H1 (cell line): ENCODE results near the gene B3GAT1. TPM values are rescaled to one million over a fixed set of nuclear protein-coding genes. Genes with fewer than 3 reads are reported as not detected.

Experiments
- BRCA1 ChIP-seq: IDR thresholded peaks from 2 replicates; pipeline ENCODE4 v1.6.1; 2012; ENCODE audit warnings: low read depth, low read length, improper control_type of control experiment
- CBX5 ChIP-seq: fragments of 300-800, 300-1000 bp; sonication (generic); IDR thresholded peaks from 2 replicates; pipeline ENCODE4 v1.7.1; 2016; ENCODE audit warnings: antibody characterized with exemption, low read length, low read depth
- CBX8 ChIP-seq: fragments of 300-800, 300-1000 bp; sonication (generic); IDR thresholded peaks from 2 replicates; pipeline ENCODE4 v1.7.1; 2016; ENCODE audit warnings: low read depth, low read length, borderline replicate concordance
- CEBPB ChIP-seq: IDR thresholded peaks from 2 replicates; pipeline ENCODE4 v1.6.1; 2012; ENCODE audit warnings: low read depth, low read length
- CHD1 ChIP-seq: IDR thresholded peaks from 2 replicates; pipeline ENCODE4 v1.6.1; 2012; ENCODE audit warnings: low read depth, low read length, improper control_type of control experiment
- CHD2 ChIP-seq: IDR thresholded peaks from 2 replicates; pipeline ENCODE4 v1.6.1; 2012; ENCODE audit warnings: low read length, improper control_type of control experiment
- CREB1 ChIP-seq: IDR thresholded peaks from 2 replicates; pipeline ENCODE4 v1.6.1; 2012; ENCODE audit warnings: inconsistent platforms
- EP300 ChIP-seq, 2 experiments: IDR thresholded peaks; 1 replicate in 1 of 2; 2 replicates in 1 of 2; pipeline ENCODE4 v1.6.1; 2011 to 2012; ENCODE audit warnings: low read depth in 2 of 2, low read length in 2 of 2, mild to moderate bottlenecking in 2 of 2, borderline replicate concordance in 1 of 2, inconsistent platforms in 1 of 2, moderate library complexity in 1 of 2
- JUN ChIP-seq: IDR thresholded peaks from 2 replicates; pipeline ENCODE4 v1.6.1; 2011; ENCODE audit warnings: low read depth, mild to moderate bottlenecking, improper control_type of control experiment, low read length
- JUND ChIP-seq: IDR thresholded peaks from 2 replicates; pipeline ENCODE4 v1.6.1; 2011; ENCODE audit warnings: mild to moderate bottlenecking, improper control_type of control experiment, low read length
- MAX ChIP-seq: IDR thresholded peaks from 2 replicates; pipeline ENCODE4 v1.6.1; 2012; ENCODE audit warnings: inconsistent platforms
- POLR2A ChIP-seq, 2 experiments: IDR thresholded peaks; 1 replicate in 1 of 2; 2 replicates in 1 of 2; pipeline ENCODE4 v1.6.1; 2011; ENCODE audit warnings: low read depth in 2 of 2, low read length in 2 of 2, mild to moderate bottlenecking in 2 of 2; ENCODE audit errors: control extremely low read depth in 1 of 2
- RAD21 ChIP-seq, 2 experiments: IDR thresholded peaks in 1 of 2; conservative IDR thresholded peaks in 1 of 2; 2 replicates each; pipeline ENCODE4 v1.6.1; 2011; ENCODE audit warnings: low read depth in 2 of 2, low read length in 2 of 2, improper control_type of control experiment in 1 of 2, inconsistent platforms in 1 of 2, mild to moderate bottlenecking in 1 of 2, moderate library complexity in 1 of 2
- RBBP5 ChIP-seq: IDR thresholded peaks from 2 replicates; pipeline ENCODE4 v1.7.1; 2012; ENCODE audit warnings: low read depth, mild to moderate bottlenecking, inconsistent platforms, low read length, moderate library complexity, borderline replicate concordance
- SIX5 ChIP-seq: IDR thresholded peaks from 2 replicates; pipeline ENCODE4 v1.6.1; 2011; ENCODE audit warnings: mild to moderate bottlenecking, low read depth, low read length
- SRF ChIP-seq: IDR thresholded peaks from 2 replicates; pipeline ENCODE4 v1.6.1; 2011; ENCODE audit warnings: mild to moderate bottlenecking, low read depth, low read length, moderate library complexity
- TBP ChIP-seq: IDR thresholded peaks from 2 replicates; pipeline ENCODE4 v1.6.1; 2011; ENCODE audit warnings: low read depth, low read length, improper control_type of control experiment
- TEAD4 ChIP-seq: IDR thresholded peaks from 2 replicates; pipeline ENCODE4 v1.6.1; 2012; ENCODE audit warnings: low read depth, low read length, inconsistent platforms, mixed read lengths
- polyA plus RNA-seq, 7 experiments: library from polyadenylated mRNA; depleted of rRNA in 3 of 7; stranded (reverse) in 5 of 7; unstranded in 2 of 7; fragments of >200 nt in 5 of 7; fragments of 200-250 nt in 2 of 7; gene quantifications; 1 replicate in 5 of 7; 2 replicates in 1 of 7; 4 replicates in 1 of 7; pipeline versions ENCODE4 v1.2.1 to v1.2.3, GENCODE V29; 2011 to 2013; ENCODE audit warnings: missing spikeins in 2 of 7, mixed read lengths in 2 of 7
- total RNA-seq: library from RNA; stranded (reverse); fragmentation: NEBNext Ultra II Directional; extraction: Animal tissue kit (Norgen Biotek cat#: 25700); gene quantifications from 2 replicates; pipeline ENCODE4 v1.2.1, GENCODE V29; 2021
- TF ChIP-seq, protein P1 (sequence below): IDR thresholded peaks from 2 replicates; pipeline ENCODE4 v1.6.1; 2012; ENCODE audit warnings: low read length, inconsistent platforms

Gene B3GAT1
- total and polyA plus RNA-seq, 2 of the 8 experiments (the other 6 are each of a cell fraction or from before 2014, with no cell fraction given), result 19.7 to 32.4 TPM

DNA sequence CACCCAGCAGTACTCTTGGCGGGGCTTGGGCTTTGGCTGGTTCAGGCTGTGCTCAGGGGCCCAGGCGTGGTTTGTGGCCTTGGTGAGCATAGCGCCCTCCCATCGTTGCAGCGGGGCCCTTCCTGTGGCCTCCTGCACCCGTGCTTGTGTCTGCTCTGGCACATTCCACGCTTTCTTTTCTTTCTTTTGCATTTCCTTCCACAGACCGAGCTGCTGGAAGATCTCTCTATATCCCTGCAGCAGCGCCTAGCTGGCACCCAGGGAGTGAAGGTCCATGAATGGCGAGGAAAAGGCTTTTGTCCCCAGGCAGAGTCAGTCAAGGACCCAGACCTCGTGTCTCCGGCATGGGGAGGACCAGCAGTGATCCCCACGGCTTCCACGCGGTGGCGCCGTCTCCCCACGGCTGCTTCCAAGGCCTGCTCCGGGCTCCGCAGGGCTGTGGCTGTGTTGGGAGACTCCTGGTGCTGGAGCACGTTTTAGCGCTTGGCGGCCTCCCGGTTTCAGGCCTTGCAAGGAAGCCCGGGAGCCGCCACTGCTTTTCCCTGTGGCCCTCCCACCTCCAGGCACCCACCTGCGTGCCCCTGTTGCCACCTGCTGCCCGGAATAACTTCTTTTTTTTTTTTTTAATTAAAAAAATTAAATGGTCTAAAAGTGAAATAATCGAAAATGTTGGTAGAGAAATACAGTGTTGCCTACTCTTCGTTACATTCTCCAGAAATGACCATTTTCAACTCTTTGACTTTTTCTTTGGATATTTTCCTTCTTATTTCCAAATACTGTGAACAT, 51.8 kb downstream of the B3GAT1 start (continued):
- peak; percentile 98 to 100 for TF ChIP-seq RAD21 (IDR thresholded peaks at IDR 0.05 in 1 of 2, conservative IDR thresholded peaks at IDR 0.05 in 1 of 2; ENCODE audit: low read depth in 2 of 2, low read length in 2 of 2)
- no peak for TF ChIP-seq CBX8
- TF ChIP-seq TBP, result peak; percentile 32; the same call in 1 of the 2 replicates
- TF ChIP-seq JUND, result peak; percentile 51; the same call in 1 of the 2 replicates
- no peak for TF ChIP-seq EP300 (IDR thresholded peaks at IDR 0.05; ENCODE audit: borderline replicate concordance in 1 of 2, low read depth in 2 of 2, low read length in 2 of 2)
- TF ChIP-seq BRCA1, result no peak
- TF ChIP-seq POLR2A (IDR thresholded peaks at IDR 0.05; ENCODE audit: control extremely low read depth in 1 of 2, low read depth in 2 of 2, low read length in 2 of 2), result no peak
- TF ChIP-seq CHD1, result no peak
- no peak for TF ChIP-seq CEBPB
- TF ChIP-seq TEAD4, result no peak
- TF ChIP-seq CREB1, result no peak
- peak; percentile 55; the same call in 1 of the 2 replicates for TF ChIP-seq CHD2
- no peak for TF ChIP-seq JUN
- TF ChIP-seq SIX5, result no peak
- no peak for TF ChIP-seq CBX5
- TF ChIP-seq RBBP5, result no peak
- peak; percentile 99 for TF ChIP-seq MAX
- TF ChIP-seq SRF, result no peak
- TF ChIP-seq, protein P1, sequence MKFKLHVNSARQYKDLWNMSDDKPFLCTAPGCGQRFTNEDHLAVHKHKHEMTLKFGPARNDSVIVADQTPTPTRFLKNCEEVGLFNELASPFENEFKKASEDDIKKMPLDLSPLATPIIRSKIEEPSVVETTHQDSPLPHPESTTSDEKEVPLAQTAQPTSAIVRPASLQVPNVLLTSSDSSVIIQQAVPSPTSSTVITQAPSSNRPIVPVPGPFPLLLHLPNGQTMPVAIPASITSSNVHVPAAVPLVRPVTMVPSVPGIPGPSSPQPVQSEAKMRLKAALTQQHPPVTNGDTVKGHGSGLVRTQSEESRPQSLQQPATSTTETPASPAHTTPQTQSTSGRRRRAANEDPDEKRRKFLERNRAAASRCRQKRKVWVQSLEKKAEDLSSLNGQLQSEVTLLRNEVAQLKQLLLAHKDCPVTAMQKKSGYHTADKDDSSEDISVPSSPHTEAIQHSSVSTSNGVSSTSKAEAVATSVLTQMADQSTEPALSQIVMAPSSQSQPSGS, result 0 out of 2 replicates have a peak, but pooled peaks have one; percentile 46
